ENCODE results near the gene TNIP2.

Gene TNIP2

GRCh38 chr4:2800691-2801596, 44.8 kb upstream of the TNIP2 start:
- TF ChIP-seq, protein P1, sequence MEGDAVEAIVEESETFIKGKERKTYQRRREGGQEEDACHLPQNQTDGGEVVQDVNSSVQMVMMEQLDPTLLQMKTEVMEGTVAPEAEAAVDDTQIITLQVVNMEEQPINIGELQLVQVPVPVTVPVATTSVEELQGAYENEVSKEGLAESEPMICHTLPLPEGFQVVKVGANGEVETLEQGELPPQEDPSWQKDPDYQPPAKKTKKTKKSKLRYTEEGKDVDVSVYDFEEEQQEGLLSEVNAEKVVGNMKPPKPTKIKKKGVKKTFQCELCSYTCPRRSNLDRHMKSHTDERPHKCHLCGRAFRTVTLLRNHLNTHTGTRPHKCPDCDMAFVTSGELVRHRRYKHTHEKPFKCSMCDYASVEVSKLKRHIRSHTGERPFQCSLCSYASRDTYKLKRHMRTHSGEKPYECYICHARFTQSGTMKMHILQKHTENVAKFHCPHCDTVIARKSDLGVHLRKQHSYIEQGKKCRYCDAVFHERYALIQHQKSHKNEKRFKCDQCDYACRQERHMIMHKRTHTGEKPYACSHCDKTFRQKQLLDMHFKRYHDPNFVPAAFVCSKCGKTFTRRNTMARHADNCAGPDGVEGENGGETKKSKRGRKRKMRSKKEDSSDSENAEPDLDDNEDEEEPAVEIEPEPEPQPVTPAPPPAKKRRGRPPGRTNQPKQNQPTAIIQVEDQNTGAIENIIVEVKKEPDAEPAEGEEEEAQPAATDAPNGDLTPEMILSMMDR (IDR thresholded peaks at IDR 0.05; ENCODE audit: low read depth, low read length) = no peak
- DNase-seq (ENCODE audit: extremely low read depth, low read depth) = no peak

GRCh38 chr4:2799971-2800690, 44.0 kb upstream of the TNIP2 start:
- TF ChIP-seq, protein P1 (IDR thresholded peaks at IDR 0.05; ENCODE audit: low read depth, low read length) = no peak

GRCh38 chr4:2799224-2799911, 43.2 kb upstream of the TNIP2 start:
- TF ChIP-seq, protein P1 (IDR thresholded peaks at IDR 0.05; ENCODE audit: low read depth, low read length) = no peak
- no peak for DNase-seq (ENCODE audit: extremely low read depth, low read depth)

More at GRCh38 chr4:2799971-2800690, 44.0 kb upstream of the TNIP2 start:
- no peak for DNase-seq (ENCODE audit: extremely low read depth, low read depth)

- no peak for DNase-seq (ENCODE audit: extremely low read depth, low read depth)
- TF ChIP-seq, protein P1 (IDR thresholded peaks at IDR 0.05; ENCODE audit: low read depth, low read length) = no peak
These were observed 42.5 kb upstream of the TNIP2 start for GRCh38 chr4:2798399-2799223.

- TF ChIP-seq, protein P1 (IDR thresholded peaks at IDR 0.05; ENCODE audit: low read depth, low read length) = no peak
- no peak for DNase-seq (ENCODE audit: extremely low read depth, low read depth)
These were observed 41.6 kb upstream of the TNIP2 start for GRCh38 chr4:2797545-2798305.

GRCh38 chr4:2796849-2797544, 40.9 kb upstream of the TNIP2 start:
- no peak for DNase-seq (ENCODE audit: extremely low read depth, low read depth)
- TF ChIP-seq, protein P1 (IDR thresholded peaks at IDR 0.05; ENCODE audit: low read depth, low read length) = no peak

Measured in AG09319 (cell line).